Bronchial epithelial cell (primary cell): Measurements from ENCODE around the gene CDC42SE1. TPM values are rescaled to one million over a fixed set of nuclear protein-coding genes. Genes with fewer than 3 reads are reported as not detected.
"Not testable (repeated sequence)": the region's sequence is repeated elsewhere in the genome, so short reads cannot be mapped to it uniquely, and the experiment has no call there.

ENCODE experiments used
- DNase-seq: peaks from one replicate; pipeline ENCODE4 v3.0.0-alpha.2; 2010; ENCODE audit warnings: low read depth
- FAIRE-seq: peaks from 2 replicates; lab custom pipeline; 2011; peaks lifted over from hg19 to GRCh38; lab: Jason Lieb, UNC
- H3K27me3 ChIP-seq: 2 replicates; pipeline ENCODE4 v1.5.1; 2011; ENCODE audit warnings: low read length; ENCODE audit not compliant: control insufficient read depth, insufficient read depth
- H3K36me3 ChIP-seq: 2 replicates; pipeline ENCODE4 v1.5.1; 2011; ENCODE audit warnings: low read length; ENCODE audit not compliant: control insufficient read depth, insufficient read depth
- H3K4me3 ChIP-seq: 2 replicates; pipeline ENCODE4 v1.5.1; 2011; ENCODE audit warnings: mild to moderate bottlenecking, low read depth, low read length, control low read depth
- total RNA-seq: library from RNA; depleted of rRNA; stranded (reverse); fragments of >200 nt; gene quantifications from 2 replicates; pipeline ENCODE4 v1.2.1, GENCODE V29; 2014
- TF ChIP-seq, protein P1 (sequence below): IDR thresholded peaks from 2 replicates; pipeline ENCODE4 v1.5.1; 2011; ENCODE audit warnings: mild to moderate bottlenecking, moderate library complexity, low read length, control low read depth, inconsistent platforms; ENCODE audit not compliant: insufficient read depth, severe bottlenecking

The CDC42SE1 gene, protein sequence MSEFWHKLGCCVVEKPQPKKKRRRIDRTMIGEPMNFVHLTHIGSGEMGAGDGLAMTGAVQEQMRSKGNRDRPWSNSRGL
- 81.6 and 125 TPM in 2 replicates for total RNA-seq

DNA sequence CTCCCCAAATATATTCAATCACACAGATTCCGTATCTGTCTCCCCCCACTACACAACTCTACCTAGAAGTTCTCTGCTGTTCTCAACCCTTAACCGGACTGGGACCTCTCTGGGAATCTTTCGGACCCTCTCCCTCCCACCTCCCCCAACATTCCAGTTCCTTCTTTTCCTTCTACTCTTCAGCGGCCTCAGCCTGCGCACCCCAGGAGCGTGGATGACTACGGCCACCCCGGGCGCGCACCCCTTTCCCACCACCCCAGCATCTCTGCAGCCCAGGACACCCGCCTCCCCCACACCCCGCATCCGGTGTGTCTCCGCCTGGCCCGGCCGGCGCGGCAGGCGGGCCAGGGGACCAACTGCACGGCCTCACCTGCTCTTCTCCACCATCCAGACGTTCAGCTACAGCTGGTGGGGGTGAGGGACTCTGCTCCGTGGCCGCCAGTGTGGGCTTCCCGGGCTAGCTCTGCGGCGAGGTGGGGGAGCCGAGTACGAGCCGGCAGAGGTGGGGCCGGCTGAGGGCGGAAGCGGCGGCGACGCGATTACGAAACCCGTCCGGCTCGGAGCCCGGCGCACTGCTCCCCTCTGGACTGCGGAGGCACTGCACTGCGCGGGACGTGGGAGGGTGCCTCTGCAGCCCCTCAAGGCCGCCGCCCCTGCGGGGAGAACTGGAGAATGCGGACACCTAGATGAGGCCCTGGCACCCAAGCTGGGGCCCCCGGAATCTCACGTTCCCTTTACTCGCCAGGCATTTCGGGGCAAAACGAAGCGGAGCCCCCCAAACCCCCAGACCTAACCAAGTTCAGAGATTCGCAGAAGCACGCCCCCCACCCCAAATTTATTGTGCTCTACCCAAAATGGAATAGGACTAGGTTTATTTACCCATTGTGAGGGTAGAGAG is at the start of gene CDC42SE1:
Gene CDC42SE1, minus strand, starts transcription at position 514 of the 898 bp plus-strand sequence. CDS start 3,892 bp downstream, outside the sequence.
- H3K36me3 ChIP-seq, result peaks cover 13% of the 10 kb centered on the region
- peak; percentile 67 for DNase-seq
- H3K27me3 ChIP-seq, result no peaks in the 10 kb centered on the region
- TF ChIP-seq, protein P1, sequence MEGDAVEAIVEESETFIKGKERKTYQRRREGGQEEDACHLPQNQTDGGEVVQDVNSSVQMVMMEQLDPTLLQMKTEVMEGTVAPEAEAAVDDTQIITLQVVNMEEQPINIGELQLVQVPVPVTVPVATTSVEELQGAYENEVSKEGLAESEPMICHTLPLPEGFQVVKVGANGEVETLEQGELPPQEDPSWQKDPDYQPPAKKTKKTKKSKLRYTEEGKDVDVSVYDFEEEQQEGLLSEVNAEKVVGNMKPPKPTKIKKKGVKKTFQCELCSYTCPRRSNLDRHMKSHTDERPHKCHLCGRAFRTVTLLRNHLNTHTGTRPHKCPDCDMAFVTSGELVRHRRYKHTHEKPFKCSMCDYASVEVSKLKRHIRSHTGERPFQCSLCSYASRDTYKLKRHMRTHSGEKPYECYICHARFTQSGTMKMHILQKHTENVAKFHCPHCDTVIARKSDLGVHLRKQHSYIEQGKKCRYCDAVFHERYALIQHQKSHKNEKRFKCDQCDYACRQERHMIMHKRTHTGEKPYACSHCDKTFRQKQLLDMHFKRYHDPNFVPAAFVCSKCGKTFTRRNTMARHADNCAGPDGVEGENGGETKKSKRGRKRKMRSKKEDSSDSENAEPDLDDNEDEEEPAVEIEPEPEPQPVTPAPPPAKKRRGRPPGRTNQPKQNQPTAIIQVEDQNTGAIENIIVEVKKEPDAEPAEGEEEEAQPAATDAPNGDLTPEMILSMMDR, result peak; percentile 90
- H3K4me3 ChIP-seq, result peak within 1 kb of the TSS; percentile 92
- FAIRE-seq, result no peak

DNA sequence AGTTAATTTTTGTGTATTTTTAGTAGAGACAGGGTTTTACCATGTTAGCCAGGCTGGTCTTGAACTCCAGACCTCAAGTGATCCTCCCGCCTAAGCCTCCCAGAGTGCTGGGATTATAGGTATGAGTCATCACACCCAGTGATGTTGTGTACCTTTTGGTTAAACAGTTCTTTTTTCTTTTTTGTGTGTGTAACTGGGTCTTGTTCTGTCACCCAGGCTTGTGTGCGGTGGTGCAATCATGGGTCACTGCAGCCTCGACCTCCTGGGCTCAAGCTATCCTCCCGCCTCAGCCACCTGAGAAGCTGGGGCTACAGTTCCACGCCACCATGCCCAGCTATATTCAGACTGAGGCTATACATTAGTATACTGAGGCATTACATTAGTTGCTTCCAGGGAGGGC is 48.9 kb upstream of the CDC42SE1 start:
- H3K4me3 ChIP-seq, result no peak overlapping the region
- FAIRE-seq (no peak), DNase-seq (no peak)
- H3K27me3 ChIP-seq, result no peaks in the 10 kb centered on the region
- TF ChIP-seq, protein P1, result no peak
- H3K36me3 ChIP-seq, result peaks cover 2% of the 10 kb centered on the region

DNA sequence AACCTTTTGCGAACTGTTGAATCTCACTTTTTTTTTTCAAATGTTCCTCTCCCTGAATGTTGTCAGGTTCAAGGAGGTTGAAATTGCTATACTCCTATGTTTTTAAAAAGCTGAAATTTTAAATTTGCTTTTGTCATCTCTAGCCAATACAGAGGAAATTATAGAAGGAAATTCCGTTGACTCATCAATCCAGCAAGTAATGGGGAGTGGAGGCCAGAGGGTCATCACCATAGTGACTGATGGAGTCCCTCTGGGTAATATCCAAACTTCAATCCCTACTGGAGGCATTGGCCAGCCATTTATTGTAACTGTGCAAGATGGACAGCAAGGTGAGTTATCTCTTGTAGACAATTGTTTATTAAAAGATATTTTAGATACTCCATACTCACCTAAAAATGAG is 47.5 kb upstream of the CDC42SE1 start:
- no peak for FAIRE-seq
- Histone ChIP-seq H3K27me3 (no peaks in the 10 kb centered on the region), H3K4me3 (no peak overlapping the region), H3K36me3 (peaks cover 2% of the 10 kb centered on the region)
- DNase-seq, result peak; percentile 61
- TF ChIP-seq, protein P1, result no peak

GRCh38 chr1:151104630-151105029 is 45.2 kb upstream of the CDC42SE1 start:
- TF ChIP-seq, protein P1, result no peak
- Histone ChIP-seq H3K27me3 (no peaks in the 10 kb centered on the region), H3K4me3 (no peak overlapping the region), H3K36me3 (no peaks in the 10 kb centered on the region)
- DNase-seq, result no peak
- FAIRE-seq, result no peak

GRCh38 chr1:151098126-151098525 is 38.7 kb upstream of the CDC42SE1 start:
- H3K4me3 ChIP-seq, result no peak overlapping the region
- FAIRE-seq (no peak), DNase-seq (no peak)
- H3K27me3 ChIP-seq, result no peaks in the 10 kb centered on the region
- TF ChIP-seq, protein P1, result no peak
- H3K36me3 ChIP-seq, result no peaks in the 10 kb centered on the region

- not testable (repeated sequence) for H3K27me3 ChIP-seq, FAIRE-seq, H3K4me3 ChIP-seq, H3K36me3 ChIP-seq
- DNase-seq, result peak; percentile 31
Observed at GRCh38 chr1:151097426-151097825, 38.0 kb upstream of the CDC42SE1 start.
